HAP-1 (cell line): ENCODE measurements around the gene GNRH2.
"Not testable (repeated sequence)": the region's sequence is repeated elsewhere in the genome, so short reads cannot be mapped to it uniquely, and the experiment has no call there.

Source experiments
- DNase-seq, 2 experiments: peaks; one replicate each; pipeline ENCODE4 v3.0.0-alpha.2; 2016 to 2020; ENCODE audit warnings: low spot score in 2 of 2
- H3K27me3 ChIP-seq: fragments of 250-450 bp; sonication (Bioruptor Pico); 2 replicates; pipeline ENCODE4 v1.5.1; 2020; ENCODE audit warnings: low read depth, mild to moderate bottlenecking, moderate library complexity
- H3K36me3 ChIP-seq: fragments of 250-450 bp; sonication (Bioruptor Pico); replicated peaks from 2 replicates; pipeline ENCODE4 v1.5.1; 2020; ENCODE audit warnings: mild to moderate bottlenecking
- H3K4me1 ChIP-seq: fragments of 250-450 bp; sonication (Bioruptor Pico); 2 replicates; pipeline ENCODE4 v1.5.1; 2020; ENCODE audit warnings: mild to moderate bottlenecking
- H3K4me3 ChIP-seq: fragments of 250-450 bp; sonication (Bioruptor Pico); 2 replicates; pipeline ENCODE4 v1.5.1; 2020; ENCODE audit warnings: mild to moderate bottlenecking, moderate library complexity
- H3K9me3 ChIP-seq: fragments of 250-450 bp; sonication (Bioruptor Pico); 2 replicates; pipeline ENCODE4 v1.5.1; 2020; ENCODE audit warnings: mild to moderate bottlenecking, moderate library complexity
- in situ Hi-C: fragments of 300-500 bp; cut with MboI; formaldehyde crosslinking; loops from 3 replicates; pipeline ENCODE4 v1.14.3; 2020; ENCODE audit warnings: low sequenced_read_pairs, inconsistent platforms, mixed read lengths

The GNRH2 gene, protein sequence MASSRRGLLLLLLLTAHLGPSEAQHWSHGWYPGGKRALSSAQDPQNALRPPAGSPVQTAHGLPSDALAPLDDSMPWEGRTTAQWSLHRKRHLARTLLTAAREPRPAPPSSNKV

DNA sequence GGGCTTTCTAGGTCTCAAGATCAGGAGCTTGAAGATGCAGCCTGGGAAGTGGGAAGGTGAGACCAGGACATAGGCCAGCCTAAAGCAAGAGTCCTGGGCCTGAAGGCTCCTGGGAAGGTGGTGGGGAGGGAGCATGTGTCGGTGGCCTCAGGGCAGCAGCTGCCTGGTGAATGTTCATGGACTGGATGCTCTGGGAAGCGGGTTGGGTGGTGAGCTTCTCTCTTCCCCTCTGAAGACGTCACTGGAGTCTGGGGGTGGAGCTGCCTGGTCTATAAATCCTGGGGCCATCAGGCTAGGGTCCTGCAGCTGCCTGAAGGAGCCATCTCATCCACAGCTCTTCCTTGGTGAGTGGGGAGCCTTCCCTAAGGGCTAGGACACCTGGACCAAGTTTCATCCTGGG is at the start of gene GNRH2:
TSS of gene GNRH2 (plus strand) at position 301 of the 400 bp plus-strand sequence. CDS start 793 bp downstream, outside the sequence.
- DNase-seq = no peak
- Histone ChIP-seq H3K36me3 (peaks cover 29% of the 10 kb centered on the region), H3K27me3 (no peaks in the 10 kb centered on the region), H3K4me3 (no peak within 1 kb of the TSS), H3K9me3 (no peaks in the 10 kb centered on the region), H3K4me1 (peaks cover 4% of the 10 kb centered on the region; the same call in 1 of the 2 replicates)
- in situ Hi-C loops = no loop called here

DNA sequence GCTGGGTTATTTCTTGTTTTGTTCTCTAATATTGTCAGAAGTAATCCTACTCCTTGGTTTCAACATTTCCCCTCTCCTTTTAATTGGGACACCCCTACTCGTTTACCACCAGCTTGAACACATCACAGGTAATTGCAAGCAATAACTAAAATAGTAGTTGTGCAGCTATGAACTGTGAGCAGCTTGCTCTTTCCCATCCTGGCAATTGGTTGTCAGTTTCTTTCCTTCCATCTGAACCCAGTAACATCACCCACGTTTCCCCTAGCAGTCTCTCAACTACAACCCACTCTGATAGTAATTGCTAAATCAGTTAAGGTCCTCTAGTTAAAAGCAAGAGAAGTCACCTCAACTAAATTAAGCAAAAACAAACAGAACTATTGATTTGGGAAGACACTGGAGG is 47.6 kb upstream of the GNRH2 start:
- Histone ChIP-seq H3K4me3 (no peak overlapping the region), H3K9me3 (no peaks in the 10 kb centered on the region), H3K27me3 (no peaks in the 10 kb centered on the region), H3K4me1 (no peaks in the 10 kb centered on the region), H3K36me3 (peaks cover 25% of the 10 kb centered on the region)
- in situ Hi-C loops = no loop called here
- DNase-seq = no peak

DNA sequence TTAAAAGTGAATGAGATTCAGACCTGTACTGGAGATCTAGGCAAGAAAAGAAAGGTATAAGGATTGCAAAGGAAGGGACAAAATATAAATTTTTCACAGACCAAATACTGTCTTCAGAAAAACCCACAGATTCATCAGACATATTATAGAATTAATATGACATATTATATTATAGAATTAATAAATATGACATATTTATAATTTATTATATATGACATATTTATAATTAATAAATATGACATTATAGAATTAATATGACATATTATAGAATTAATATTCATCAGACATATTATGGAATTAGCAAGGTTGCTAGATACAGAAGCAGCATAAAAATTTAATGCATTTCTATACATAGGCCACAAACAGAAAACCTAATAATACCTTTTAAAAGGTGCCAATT is 44.7 kb upstream of the GNRH2 start:
- in situ Hi-C loops = no loop called here
- H3K4me3 ChIP-seq = no peak overlapping the region
- H3K27me3 ChIP-seq = no peaks in the 10 kb centered on the region
- no peak for DNase-seq
- H3K36me3 ChIP-seq = peaks cover 9% of the 10 kb centered on the region
- H3K9me3 ChIP-seq = no peaks in the 10 kb centered on the region
- no peaks in the 10 kb centered on the region for H3K4me1 ChIP-seq

DNA sequence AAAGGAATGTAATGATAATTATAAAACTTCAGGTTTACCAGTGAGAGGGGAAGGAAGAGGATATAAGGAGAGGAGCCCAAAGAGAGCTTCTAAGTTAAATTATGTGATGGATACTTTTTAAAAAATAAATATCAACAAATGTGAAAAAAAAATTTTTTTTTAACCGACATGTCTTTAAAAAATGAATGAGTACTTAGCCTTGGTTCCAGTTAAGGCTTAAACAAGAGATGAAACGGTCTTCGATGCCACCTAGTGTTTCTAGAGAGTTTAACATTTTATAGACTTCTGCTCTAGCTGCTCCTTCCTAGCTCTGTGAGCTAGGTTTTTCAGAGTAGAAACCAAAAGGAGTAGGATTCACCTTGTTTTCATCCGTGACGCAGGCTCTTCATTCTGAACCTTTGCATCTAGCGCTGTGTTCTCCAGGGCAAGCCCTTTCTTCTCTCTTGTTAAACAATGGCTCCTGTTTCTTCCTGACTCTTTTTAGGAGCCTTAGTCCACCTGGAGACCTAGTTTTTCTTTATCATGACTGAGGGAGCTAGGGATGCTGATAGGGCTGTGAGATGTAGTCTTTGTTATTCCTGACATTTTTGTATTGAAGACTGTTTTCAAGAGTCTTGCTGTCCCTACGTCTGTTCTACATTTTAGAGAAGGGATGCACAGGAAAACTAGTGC is 42.4 kb upstream of the GNRH2 start:
- in situ Hi-C loops = no loop called here
- peak in 1 of 2 experiments; percentile 66 for DNase-seq

DNA sequence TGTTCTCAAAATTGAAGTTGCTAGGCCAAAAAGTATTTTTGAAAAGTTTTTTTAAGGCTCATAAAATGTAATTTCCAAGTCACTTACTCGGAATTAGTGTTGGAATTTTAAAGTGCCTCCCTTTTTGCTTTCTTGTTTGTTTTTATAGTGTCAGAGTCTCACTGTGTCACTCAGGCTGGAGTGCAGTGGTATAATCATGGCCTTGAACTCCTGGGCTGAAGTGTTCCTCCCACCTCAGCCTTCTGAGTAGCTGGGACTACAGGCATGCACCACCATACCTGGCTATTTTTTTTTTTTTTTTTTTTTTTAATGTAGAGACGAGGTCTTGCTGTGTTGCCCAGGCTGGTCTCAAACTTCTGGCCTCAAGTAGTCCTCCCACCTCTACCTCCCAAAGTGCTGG is 40.0 kb upstream of the GNRH2 start:
- H3K27me3 ChIP-seq = no peaks in the 10 kb centered on the region
- no peaks in the 10 kb centered on the region for H3K4me1 ChIP-seq
- H3K9me3 ChIP-seq = no peaks in the 10 kb centered on the region
- in situ Hi-C loops = no loop called here
- no peak overlapping the region for H3K4me3 ChIP-seq
- peaks cover 29% of the 10 kb centered on the region for H3K36me3 ChIP-seq
- DNase-seq = no peak

More for the DNA sequence above, 42.4 kb upstream of the GNRH2 start:
- no peak overlapping the region for H3K4me3 ChIP-seq
- no peaks in the 10 kb centered on the region for H3K4me1 ChIP-seq
- H3K9me3 ChIP-seq = no peaks in the 10 kb centered on the region
- peaks cover 11% of the 10 kb centered on the region for H3K36me3 ChIP-seq
- H3K27me3 ChIP-seq = no peaks in the 10 kb centered on the region

DNA sequence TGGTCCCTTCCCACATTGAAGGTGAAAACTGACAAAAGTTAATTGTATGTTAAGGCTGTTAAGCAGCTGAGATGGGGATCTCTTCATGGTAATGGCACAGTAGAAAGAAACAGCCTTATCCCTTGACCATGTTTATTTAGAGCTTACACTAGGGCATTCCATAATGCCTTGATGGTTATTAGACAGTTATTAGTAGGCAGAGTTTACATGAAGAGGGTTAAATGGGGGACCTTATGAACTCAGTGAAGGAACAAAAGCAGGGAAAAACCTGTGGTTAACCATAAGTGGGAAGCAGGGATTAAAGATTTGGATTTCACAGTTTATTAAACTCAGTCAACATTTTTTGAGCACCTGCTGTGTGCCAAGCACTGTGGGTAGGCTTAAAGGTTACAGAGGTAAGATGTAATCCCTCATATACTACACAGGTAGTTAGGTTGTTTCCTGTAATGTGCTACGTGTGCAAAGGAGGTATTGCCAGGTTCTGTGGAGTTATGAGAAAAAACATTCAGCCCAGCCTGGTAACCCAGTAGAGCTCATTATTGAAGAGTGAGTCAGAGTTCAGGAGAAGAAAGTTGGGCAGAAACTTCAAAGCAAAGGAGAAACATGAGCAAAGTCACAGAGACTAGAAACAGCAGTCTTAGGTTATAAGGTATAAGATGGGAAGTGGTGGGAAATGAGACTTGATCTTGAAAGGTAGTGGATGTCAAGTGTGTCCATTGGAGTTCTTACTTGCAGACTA is 32.3 kb upstream of the GNRH2 start:
- Histone ChIP-seq H3K4me1 (no peaks in the 10 kb centered on the region), H3K36me3 (peaks cover 43% of the 10 kb centered on the region), H3K4me3 (no peak overlapping the region), H3K27me3 (no peaks in the 10 kb centered on the region), H3K9me3 (no peaks in the 10 kb centered on the region)
- DNase-seq = no peak
- in situ Hi-C loops = no loop called here

DNA sequence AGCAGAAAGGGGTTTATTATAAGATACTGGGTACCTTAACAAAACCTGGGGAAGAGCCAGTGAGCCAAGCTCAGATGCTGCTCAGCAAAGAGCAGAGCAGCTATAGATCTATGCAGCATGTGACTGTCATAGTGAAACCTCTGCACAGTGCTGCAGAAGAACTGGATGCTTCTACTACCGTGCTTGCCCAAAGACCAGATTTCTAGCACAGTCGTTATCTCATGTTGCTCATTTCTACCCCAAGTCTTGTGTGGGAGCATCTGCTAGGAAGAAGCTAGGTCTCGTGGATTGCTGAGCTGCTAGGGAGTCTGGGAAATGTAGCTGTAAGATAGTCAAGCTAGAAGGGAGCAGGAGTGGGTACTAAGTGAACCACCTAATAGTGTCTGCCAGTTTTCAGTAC is 31.7 kb upstream of the GNRH2 start:
- Histone ChIP-seq H3K36me3 (peaks cover 43% of the 10 kb centered on the region), H3K27me3 (no peaks in the 10 kb centered on the region), H3K9me3 (no peaks in the 10 kb centered on the region), H3K4me3 (no peak overlapping the region), H3K4me1 (no peaks in the 10 kb centered on the region)
- in situ Hi-C loops = no loop called here
- DNase-seq = no peak

DNA sequence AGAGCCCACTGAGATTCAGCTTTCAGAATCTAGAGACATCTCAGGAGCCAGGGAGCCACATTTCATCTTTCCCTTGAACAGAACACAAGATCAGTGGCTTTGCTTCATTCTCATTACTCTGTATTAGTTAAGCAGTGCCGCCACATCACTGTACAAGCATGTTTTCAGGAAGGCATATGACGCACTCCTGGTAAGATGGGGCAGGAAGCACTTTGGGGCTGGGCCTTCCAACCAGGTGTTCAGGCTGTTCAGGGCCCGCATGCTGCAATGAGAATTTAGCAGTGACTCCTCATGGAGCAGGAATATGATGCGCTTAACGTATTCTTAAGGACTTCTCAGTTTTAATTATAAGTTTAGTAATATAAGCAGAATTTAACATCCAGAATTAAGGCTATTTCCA is 29.7 kb upstream of the GNRH2 start:
- no peak overlapping the region for H3K4me3 ChIP-seq
- peaks cover 43% of the 10 kb centered on the region for H3K36me3 ChIP-seq
- in situ Hi-C loops = no loop called here
- no peaks in the 10 kb centered on the region for H3K9me3 ChIP-seq
- H3K27me3 ChIP-seq = no peaks in the 10 kb centered on the region
- no peaks in the 10 kb centered on the region for H3K4me1 ChIP-seq
- no peak for DNase-seq

DNA sequence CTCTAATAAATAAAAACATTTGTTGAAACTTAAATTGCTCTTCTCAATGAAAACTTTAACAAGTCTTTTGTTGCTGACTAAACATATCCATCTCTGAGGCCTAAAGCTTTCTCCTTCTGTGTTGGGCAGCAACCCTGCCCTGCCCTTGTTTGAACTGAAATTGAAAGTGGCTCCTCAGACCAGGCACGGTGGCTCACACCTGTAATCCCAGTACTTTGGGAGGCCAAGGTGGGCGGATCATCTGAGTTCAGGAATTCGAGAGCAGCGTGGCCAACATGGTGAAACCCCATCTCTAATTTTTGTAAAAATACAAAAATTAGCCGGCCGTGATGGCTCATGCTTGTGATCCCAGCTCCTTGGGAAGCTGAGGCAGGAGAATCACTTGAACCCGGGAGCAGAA is 29.2 kb upstream of the GNRH2 start:
- H3K27me3 ChIP-seq = no peaks in the 10 kb centered on the region
- DNase-seq = no peak
- no peaks in the 10 kb centered on the region for H3K4me1 ChIP-seq
- in situ Hi-C loops = no loop called here
- H3K9me3 ChIP-seq = no peaks in the 10 kb centered on the region
- peaks cover 43% of the 10 kb centered on the region for H3K36me3 ChIP-seq
- no peak overlapping the region for H3K4me3 ChIP-seq

DNA sequence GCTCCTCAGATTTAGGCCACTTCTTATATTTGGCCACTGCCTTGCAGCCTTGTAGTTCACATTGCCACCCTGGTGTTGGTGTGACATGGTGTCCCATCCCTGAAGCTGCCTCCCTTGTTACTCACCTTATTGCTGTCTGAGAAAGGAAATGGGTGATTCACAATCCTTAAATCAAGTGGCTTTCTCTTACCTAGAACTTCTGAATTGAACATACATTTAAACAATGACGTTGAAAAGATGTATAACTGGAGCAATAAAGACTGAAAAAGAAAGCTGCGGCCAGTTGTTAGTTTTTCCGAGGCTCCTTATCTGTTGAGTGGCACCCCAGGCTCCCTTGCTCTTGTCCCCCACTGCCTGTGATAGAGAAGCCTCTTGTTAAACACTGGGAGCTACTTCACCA is 28.8 kb upstream of the GNRH2 start:
- peaks cover 43% of the 10 kb centered on the region for H3K36me3 ChIP-seq
- no peaks in the 10 kb centered on the region for H3K4me1 ChIP-seq
- no peaks in the 10 kb centered on the region for H3K9me3 ChIP-seq
- H3K4me3 ChIP-seq = no peak overlapping the region
- no peak for DNase-seq
- no peaks in the 10 kb centered on the region for H3K27me3 ChIP-seq
- in situ Hi-C loops = no loop called here

DNA sequence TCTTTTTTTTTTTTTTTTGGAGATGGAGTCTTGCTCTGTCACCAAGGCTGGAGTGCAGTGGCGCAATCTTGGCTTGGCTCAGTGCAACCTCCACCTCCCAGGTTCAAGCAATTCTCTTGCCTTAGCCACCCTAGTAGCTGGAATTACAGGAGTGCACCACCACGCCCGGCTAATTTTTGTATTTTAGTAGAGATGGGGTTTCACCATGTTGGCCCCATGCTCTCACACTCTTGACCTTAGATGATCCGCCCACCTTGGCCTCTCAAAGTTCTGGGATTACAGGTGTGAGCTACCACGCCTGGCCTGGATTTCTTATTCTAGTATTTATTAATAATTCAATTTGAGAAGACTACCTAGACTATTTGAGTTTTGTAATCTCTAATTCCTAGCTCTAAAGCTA is 28.1 kb upstream of the GNRH2 start:
- DNase-seq, in situ Hi-C loops, H3K4me3 ChIP-seq, H3K4me1 ChIP-seq, H3K27me3 ChIP-seq, H3K9me3 ChIP-seq: not testable (repeated sequence)
- peaks cover 39% of the 10 kb centered on the region for H3K36me3 ChIP-seq

DNA sequence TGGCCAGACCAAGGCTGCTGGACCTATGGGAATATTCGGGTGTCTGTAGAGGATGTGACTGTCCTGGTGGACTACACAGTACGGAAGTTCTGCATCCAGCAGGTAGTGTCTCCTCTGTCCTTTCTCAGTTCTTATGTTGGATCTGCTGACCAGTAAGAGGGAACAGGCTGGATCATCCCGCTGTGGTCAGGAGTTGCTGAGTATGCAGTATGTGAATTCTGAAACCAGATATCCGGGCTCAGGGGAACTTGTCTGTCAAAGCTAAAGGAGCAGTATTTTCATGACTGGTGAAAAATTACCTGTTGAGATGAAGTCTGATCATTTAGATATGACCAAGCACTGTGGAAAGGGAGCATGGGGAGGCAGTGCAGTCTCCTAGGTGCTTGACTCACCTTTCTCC is 22.1 kb upstream of the GNRH2 start:
- no peaks in the 10 kb centered on the region for H3K9me3 ChIP-seq
- no peaks in the 10 kb centered on the region for H3K27me3 ChIP-seq
- no peak overlapping the region for H3K4me3 ChIP-seq
- peaks cover 53% of the 10 kb centered on the region for H3K36me3 ChIP-seq
- no peaks in the 10 kb centered on the region for H3K4me1 ChIP-seq
- DNase-seq = no peak
- in situ Hi-C loops = no loop called here

DNA sequence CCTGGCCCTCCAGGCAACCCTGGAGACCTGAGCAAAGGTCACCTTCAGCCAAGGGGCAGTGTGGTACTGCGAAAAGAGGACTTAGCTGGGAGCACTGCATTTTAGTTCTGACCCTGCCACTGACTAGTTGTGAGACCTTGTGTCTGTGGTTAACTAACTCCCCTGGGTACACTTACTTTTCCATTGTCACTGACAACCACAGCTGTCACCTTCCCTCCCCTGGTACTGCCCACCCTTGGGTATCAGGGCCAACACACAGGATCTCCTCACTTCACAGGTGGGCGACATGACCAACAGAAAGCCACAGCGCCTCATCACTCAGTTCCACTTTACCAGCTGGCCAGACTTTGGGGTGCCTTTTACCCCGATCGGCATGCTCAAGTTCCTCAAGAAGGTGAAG is 21.6 kb upstream of the GNRH2 start:
- Histone ChIP-seq H3K9me3 (no peaks in the 10 kb centered on the region), H3K4me3 (no peak overlapping the region), H3K27me3 (no peaks in the 10 kb centered on the region), H3K36me3 (peaks cover 53% of the 10 kb centered on the region), H3K4me1 (no peaks in the 10 kb centered on the region)
- in situ Hi-C loops = no loop called here
- DNase-seq = no peak
